GM23338 (cell line): Measurements from ENCODE around the gene SLC2A11. TPM values are rescaled to one million over a fixed set of nuclear protein-coding genes. Genes with fewer than 3 reads are reported as not detected.

Experiments used
- ATAC-seq: fragments of 200-7000 bp; cut with Tn5 transposase; 3 replicates; pipeline ENCODE4 v1.9.1; 2020
- DNase-seq: peaks from one replicate; pipeline ENCODE4 v3.0.0-alpha.2; 2015; ENCODE audit warnings: low spot score
- H2AFZ ChIP-seq: fragments of 200-600 bp; sonication (generic); 2 replicates; pipeline ENCODE4 v1.8.0; 2016; ENCODE audit warnings: antibody characterized with exemption, mild to moderate bottlenecking, moderate library complexity
- H3F3A ChIP-seq: fragments of 200-600 bp; sonication (generic); replicated peaks from 2 replicates; pipeline ENCODE4 v1.8.0; 2017; ENCODE audit warnings: antibody characterized with exemption, mixed run types, low read depth
- H3K27ac ChIP-seq: fragments of 200-600 bp; sonication (generic); 2 replicates; pipeline ENCODE4 v1.6.1; 2016; ENCODE audit warnings: low read depth
- H3K27me3 ChIP-seq: fragments of 200-600 bp; sonication (generic); 2 replicates; pipeline ENCODE4 v1.8.0; 2016; ENCODE audit warnings: mild to moderate bottlenecking, mixed run types, moderate library complexity; ENCODE audit not compliant: insufficient read depth
- H3K36me3 ChIP-seq: fragments of 200-600 bp; sonication (generic); 2 replicates; pipeline ENCODE4 v1.8.0; 2016; ENCODE audit warnings: mild to moderate bottlenecking; ENCODE audit not compliant: insufficient read depth
- H3K4me1 ChIP-seq: fragments of 200-600 bp; sonication (generic); 2 replicates; pipeline ENCODE4 v1.8.0; 2016; ENCODE audit warnings: mild to moderate bottlenecking, moderate library complexity; ENCODE audit not compliant: insufficient read depth
- H3K4me2 ChIP-seq: fragments of 200-600 bp; sonication (generic); 2 replicates; pipeline ENCODE4 v1.7.1; 2017; ENCODE audit warnings: mixed run types
- H3K4me3 ChIP-seq: fragments of 200-600 bp; sonication (generic); 2 replicates; pipeline ENCODE4 v1.6.1; 2016; ENCODE audit warnings: mixed run types
- H3K79me2 ChIP-seq: fragments of 200-600 bp; sonication (generic); replicated peaks from 2 replicates; pipeline ENCODE4 v1.8.0; 2017; ENCODE audit warnings: mild to moderate bottlenecking; ENCODE audit not compliant: insufficient read depth
- H3K9me2 ChIP-seq: fragments of 200-600 bp; sonication (generic); 2 replicates; pipeline ENCODE4 v1.8.0; 2017; ENCODE audit not compliant: insufficient read depth
- H4K20me1 ChIP-seq: fragments of 200-600 bp; sonication (generic); replicated peaks from 2 replicates; pipeline ENCODE4 v1.8.0; 2017; ENCODE audit warnings: mild to moderate bottlenecking; ENCODE audit not compliant: insufficient read depth
- H3K27ac Mint-ChIP-seq: 2 replicates; pipeline ENCODE4 v1.8.0; 2020; ENCODE audit warnings: inconsistent platforms, mild to moderate bottlenecking, moderate library complexity, mixed read lengths
- H3K27me3 Mint-ChIP-seq: 3 replicates; pipeline ENCODE4 v1.8.0; 2022; ENCODE audit warnings: low read depth, mild to moderate bottlenecking, moderate library complexity, mixed read lengths, inconsistent platforms; ENCODE audit not compliant: insufficient read depth, poor library complexity
- H3K36me3 Mint-ChIP-seq: 3 replicates; pipeline ENCODE4 v1.8.0; 2021; ENCODE audit warnings: low read depth, mild to moderate bottlenecking, inconsistent platforms, moderate library complexity, mixed read lengths
- H3K4me1 Mint-ChIP-seq: 3 replicates; pipeline ENCODE4 v1.8.0; 2020; ENCODE audit warnings: mild to moderate bottlenecking, inconsistent platforms, mixed read lengths
- H3K4me3 Mint-ChIP-seq: 3 replicates; pipeline ENCODE4 v1.8.0; 2021; ENCODE audit warnings: moderate library complexity, mild to moderate bottlenecking, inconsistent platforms, mixed read lengths
- H3K9me3 Mint-ChIP-seq: 3 replicates; pipeline ENCODE4 v1.8.0; 2020; ENCODE audit warnings: moderate library complexity, mild to moderate bottlenecking, inconsistent platforms, mixed read lengths
- ETS1 ChIP-seq: IDR thresholded peaks from 2 replicates; pipeline ENCODE4 v1.6.1; 2016; ENCODE audit warnings: antibody characterized with exemption
- EZH2 ChIP-seq: fragments of 200-600 bp; sonication (generic); IDR thresholded peaks from one replicate; pipeline ENCODE4 v1.8.0; 2017; ENCODE audit warnings: antibody characterized with exemption, mild to moderate bottlenecking, low read depth; ENCODE audit not compliant: unreplicated experiment
- EZH2phosphoT487 ChIP-seq: fragments of 200-600 bp; sonication (generic); IDR thresholded peaks from one replicate; pipeline ENCODE4 v1.8.1; 2018; ENCODE audit warnings: antibody characterized with exemption; ENCODE audit not compliant: unreplicated experiment
- JUNB ChIP-seq: IDR thresholded peaks from one replicate; pipeline ENCODE4 v1.6.1; 2016; ENCODE audit warnings: antibody characterized with exemption; ENCODE audit not compliant: unreplicated experiment
- NANOG ChIP-seq: IDR thresholded peaks from 2 replicates; pipeline ENCODE4 v1.6.1; 2016; ENCODE audit warnings: antibody characterized with exemption, borderline replicate concordance
- POLR2AphosphoS5 ChIP-seq: IDR thresholded peaks from 2 replicates; pipeline ENCODE4 v1.6.1; 2016; ENCODE audit warnings: antibody characterized with exemption, low read depth
- STAT1 ChIP-seq: IDR thresholded peaks from one replicate; pipeline ENCODE4 v1.6.1; 2016; ENCODE audit warnings: antibody characterized with exemption; ENCODE audit not compliant: unreplicated experiment
- ZNF114 ChIP-seq: fragments of 250-450 bp; sonication (Bioruptor Pico); IDR thresholded peaks from 2 replicates; pipeline ENCODE4 v1.5.0; 2020; ENCODE audit warnings: mild to moderate bottlenecking, moderate library complexity
- ZNF331 ChIP-seq: fragments of 250-450 bp; sonication (Bioruptor Pico); IDR thresholded peaks from 2 replicates; pipeline ENCODE4 v1.5.0; 2020; ENCODE audit warnings: low read depth, mild to moderate bottlenecking, moderate library complexity
- ZNF462 ChIP-seq: fragments of 250-450 bp; sonication (Bioruptor Pico); IDR thresholded peaks from 2 replicates; pipeline ENCODE4 v1.5.0; 2020; ENCODE audit warnings: mild to moderate bottlenecking, moderate library complexity
- polyA plus RNA-seq: library from polyadenylated mRNA; unstranded; fragments of >200 nt; fragmentation: Nextera tagmentation; extraction: Ambion mirVana; gene quantifications from 2 replicates; pipeline ENCODE4 v1.2.1, GENCODE V29; 2016
- total RNA-seq: library from RNA; depleted of rRNA; stranded (reverse); fragments of >200 nt; shearing (Covaris generic); gene quantifications from 2 replicates; pipeline ENCODE4 v1.2.3, GENCODE V29; 2014

The SLC2A11 gene
- total and polyA plus RNA-seq, 2 experiments from 2014 or later = 7.1 to 21.8 TPM

DNA sequence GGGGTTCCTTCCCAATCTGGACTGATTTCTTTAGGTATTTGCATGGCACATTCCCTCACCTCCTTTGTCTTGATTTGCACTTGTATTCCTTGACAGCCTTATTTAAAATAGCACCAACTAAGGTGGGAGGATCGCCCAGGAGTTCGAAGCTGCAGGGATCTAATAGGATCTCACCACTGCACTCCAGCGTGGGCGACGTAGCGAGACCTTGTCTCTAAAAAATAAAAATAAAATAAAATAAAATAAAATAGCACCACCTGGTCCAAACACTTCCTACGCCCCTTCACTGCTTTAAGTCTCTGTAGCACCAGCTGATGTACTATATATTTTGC lies 775 bp downstream of the SLC2A11 start (continued):
- TF ChIP-seq ZNF462 (CRISPR knock-in tag) = no peak
- TF ChIP-seq EZH2phosphoT487 = no peak
- no peak for TF ChIP-seq ZNF331 (CRISPR knock-in tag)
- no peak for TF ChIP-seq NANOG
- TF ChIP-seq STAT1 = no peak
- no peak for TF ChIP-seq POLR2AphosphoS5

DNA sequence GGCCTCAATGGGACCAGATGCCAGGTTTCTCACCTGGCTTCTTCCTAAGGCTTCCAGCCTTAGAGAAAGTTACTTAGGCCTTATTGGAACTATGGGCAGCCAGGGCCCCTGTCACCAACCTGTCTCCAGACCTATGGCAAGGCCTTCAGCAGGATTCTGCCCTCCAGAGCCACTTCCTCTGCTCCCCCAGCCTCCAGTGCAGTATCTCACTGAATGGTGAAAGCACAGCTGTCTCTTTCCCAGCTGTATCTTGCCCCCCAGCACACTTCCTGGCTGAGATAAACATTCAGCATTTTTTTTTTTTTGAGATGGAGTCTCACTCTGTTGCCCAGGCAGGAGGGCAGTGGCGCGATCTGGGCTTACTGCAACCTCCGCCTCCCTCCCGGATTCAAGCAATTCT lies 1.5 kb downstream of the SLC2A11 start:
- Mint-ChIP-seq H3K9me3 (no peaks in the 10 kb centered on the region), H3K36me3 (peaks cover 15% of the 10 kb centered on the region), H3K27me3 (peaks cover 15% of the 10 kb centered on the region), H3K27ac (no peak overlapping the region), H3K4me1 (peaks cover 21% of the 10 kb centered on the region), H3K4me3 (peak overlapping the region; percentile 79)
- Histone ChIP-seq H3K9me2 (no peaks in the 10 kb centered on the region), H3K27ac (no peak overlapping the region), H4K20me1 (no peaks in the 10 kb centered on the region; the same call in 1 of the 2 replicates), H3K36me3 (no peaks in the 10 kb centered on the region), H3K79me2 (peaks cover 3% of the 10 kb centered on the region), H3K4me1 (peaks cover 11% of the 10 kb centered on the region), H3F3A (peaks cover 25% of the 10 kb centered on the region), H3K4me3 (peak overlapping the region; percentile 75; the same call in 1 of the 2 replicates), H2AFZ (no peak overlapping the region), H3K27me3 (no peaks in the 10 kb centered on the region), H3K4me2 (peak overlapping the region; percentile 94)
- ATAC-seq = no peak
- DNase-seq = no peak
- TF ChIP-seq POLR2AphosphoS5 (no peak), ZNF114 (CRISPR knock-in tag) (no peak), ZNF462 (CRISPR knock-in tag) (no peak), JUNB (no peak), EZH2 (no peak), ETS1 (no peak)
